ENCODE data around the gene COBL.
"Not testable (repeated sequence)": the region's sequence is repeated elsewhere in the genome, so short reads cannot be mapped to it uniquely, and the experiment has no call there.

Gene COBL

GRCh38 chr7:51017576-51018535, 298.8 kb downstream of the COBL start:
- no peak for DNase-seq

- no peak for DNase-seq
Measured at GRCh38 chr7:51016546-51016945, 300.1 kb downstream of the COBL start.

- no peak for DNase-seq
Measured at GRCh38 chr7:51015581-51015980, 301.0 kb downstream of the COBL start.

GRCh38 chr7:51014811-51015210, 301.8 kb downstream of the COBL start:
- DNase-seq = no peak

- DNase-seq = no peak
Measured at GRCh38 chr7:51013861-51014511, 302.6 kb downstream of the COBL start.

GRCh38 chr7:51013218-51013786, 303.3 kb downstream of the COBL start:
- DNase-seq = no peak

- DNase-seq = no peak
Measured at GRCh38 chr7:51012569-51013217, 303.9 kb downstream of the COBL start.

GRCh38 chr7:51011710-51012350, 304.8 kb downstream of the COBL start:
- DNase-seq = no peak

- no peak for DNase-seq
Measured at GRCh38 chr7:51010534-51010933, 306.1 kb downstream of the COBL start.

GRCh38 chr7:51009716-51010496, 306.7 kb downstream of the COBL start:
- no peak for DNase-seq

GRCh38 chr7:51007551-51008505, 308.8 kb downstream of the COBL start:
- DNase-seq = no peak

GRCh38 chr7:51006483-51007235, 309.9 kb downstream of the COBL start:
- DNase-seq = no peak

- no peak for DNase-seq
Measured at GRCh38 chr7:51005074-51005473, 311.5 kb downstream of the COBL start.

GRCh38 chr7:51000956-51001355, 315.7 kb downstream of the COBL start:
- no peak for DNase-seq

- no peak for DNase-seq
Measured at GRCh38 chr7:50994753-50995319, 321.8 kb downstream of the COBL start.

GRCh38 chr7:50990214-50990613, 326.4 kb downstream of the COBL start:
- DNase-seq = not testable (repeated sequence)

- DNase-seq = no peak
Measured at GRCh38 chr7:50988988-50989387, 327.6 kb downstream of the COBL start.

- no peak for DNase-seq
Measured at GRCh38 chr7:50988465-50988864, 328.1 kb downstream of the COBL start.

GRCh38 chr7:50985096-50985495, 331.5 kb downstream of the COBL start:
- DNase-seq = no peak

GRCh38 chr7:50983850-50984249, 332.8 kb downstream of the COBL start:
- DNase-seq = no peak
